ENCODE data around the gene PLPP3. TPM values are rescaled to one million over a fixed set of nuclear protein-coding genes. Genes with fewer than 3 reads are reported as not detected.

The PLPP3 gene
- total and polyA plus RNA-seq, 9 of the 15 experiments (the other 6 are each of a cell fraction or from before 2014, with no cell fraction given) = 0.07 to 0.54 (median 0.20) TPM

DNA sequence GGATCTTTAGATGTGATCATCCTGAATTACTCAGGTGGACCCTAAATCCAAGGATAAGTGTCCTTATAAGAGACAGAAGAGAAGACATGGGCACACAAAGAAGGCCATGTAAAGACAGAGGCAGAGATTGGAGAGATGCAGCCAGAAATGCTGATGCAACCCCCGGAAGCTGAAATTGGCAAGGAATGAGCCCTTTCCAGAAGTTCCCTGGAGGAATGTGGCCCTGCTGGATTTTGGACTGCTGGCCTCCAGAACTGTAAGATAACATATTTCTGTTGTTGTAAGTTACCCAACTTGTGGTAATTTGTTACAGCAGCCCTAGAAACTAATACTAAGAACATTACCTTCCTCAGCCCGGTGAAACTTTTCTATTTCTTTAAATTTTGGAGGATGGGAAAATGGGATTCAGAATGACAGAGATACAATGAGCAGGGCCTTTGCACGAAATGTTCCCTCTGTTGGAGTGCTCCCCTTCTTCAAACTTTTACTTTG is 11.2 kb upstream of the PLPP3 start:
- intact Hi-C loops (cut with micrococcal nuclease) = no loop called here
- in situ Hi-C loops (cut with MboI) = loop anchor here (25.0 kb wide), 2 partner anchors 1203 to 1453 kb away; no protein-coding TSS in a partner anchor
- FAIRE-seq (no peak), DNase-seq (ENCODE audit: extremely low read depth in 1 of 4, low spot score in 3 of 4) (no peak), ATAC-seq (no peak)
- Histone ChIP-seq H3K36me3 (ENCODE audit: control insufficient read depth, insufficient read depth, low read length) (no peaks in the 10 kb centered on the region), H4K20me1 (replicated peaks; ENCODE audit: control insufficient read depth, insufficient read depth, low read length) (no peaks in the 10 kb centered on the region; the same call in 1 of the 2 replicates), H3K4me2 (ENCODE audit: insufficient read depth, low read length) (no peak overlapping the region), H3K9ac (ENCODE audit: insufficient read depth in 1 of 2, low read depth in 2 of 2, low read length in 2 of 2) (no peak overlapping the region), H3K4me3 (no peak overlapping the region), H3K9me1 (ENCODE audit: control insufficient read depth, insufficient read depth, low read length) (no peaks in the 10 kb centered on the region), H3K27me3 (ENCODE audit: control insufficient read depth in 2 of 2, insufficient read depth in 2 of 2, low read length in 2 of 2) (no peaks in the 10 kb centered on the region; a peak in 1 of 5 replicates), H3K9me3 (replicated peaks; ENCODE audit: control insufficient read depth, insufficient read depth, low read depth, low read length) (no peaks in the 10 kb centered on the region), H3K4me1 (replicated peaks in 1 of 2; ENCODE audit: control insufficient read depth in 2 of 2, insufficient read depth in 2 of 2, low read length in 2 of 2) (no peaks in the 10 kb centered on the region), H3K79me2 (ENCODE audit: control insufficient read depth, insufficient read depth, low read length) (no peaks in the 10 kb centered on the region), H3K27ac (ENCODE audit: extremely low read depth, low read depth, low read length) (no peak overlapping the region), H2AFZ (ENCODE audit: low read depth, low read length) (no peak overlapping the region)
- CTCF ChIA-PET (ENCODE audit: low intra/inter-chr PET ratio) = no interaction called here
- no TSS peak for BruUV-seq (replicated peaks)
- WGBS (ENCODE audit: insufficient coverage, low coverage, missing lambda C conversion rate) = 0% methylated on average over 3 of the region's 3 CpGs
- TF ChIP-seq CC2D1A (IDR thresholded peaks at IDR 0.05) = no peak
- TF ChIP-seq SMARCA4 (IDR thresholded peaks at IDR 0.05) = no peak
- no peak for TF ChIP-seq RBBP5 (IDR thresholded peaks at IDR 0.05; ENCODE audit: borderline replicate concordance, insufficient read depth, low read length, poor library complexity, severe bottlenecking)
- TF ChIP-seq SMAD2 (IDR thresholded peaks at IDR 0.05; ENCODE audit: low read depth, low read length) = no peak
- no peak for TF ChIP-seq TEAD1 (CRISPR knock-in tag; IDR thresholded peaks at IDR 0.05)
- TF ChIP-seq TOE1 (IDR thresholded peaks at IDR 0.05; ENCODE audit: borderline replicate concordance) = no peak
- TF ChIP-seq TOE1 (CRISPR knock-in tag; IDR thresholded peaks at IDR 0.05; ENCODE audit: borderline replicate concordance, low read depth) = no peak
- TF ChIP-seq, protein P1, sequence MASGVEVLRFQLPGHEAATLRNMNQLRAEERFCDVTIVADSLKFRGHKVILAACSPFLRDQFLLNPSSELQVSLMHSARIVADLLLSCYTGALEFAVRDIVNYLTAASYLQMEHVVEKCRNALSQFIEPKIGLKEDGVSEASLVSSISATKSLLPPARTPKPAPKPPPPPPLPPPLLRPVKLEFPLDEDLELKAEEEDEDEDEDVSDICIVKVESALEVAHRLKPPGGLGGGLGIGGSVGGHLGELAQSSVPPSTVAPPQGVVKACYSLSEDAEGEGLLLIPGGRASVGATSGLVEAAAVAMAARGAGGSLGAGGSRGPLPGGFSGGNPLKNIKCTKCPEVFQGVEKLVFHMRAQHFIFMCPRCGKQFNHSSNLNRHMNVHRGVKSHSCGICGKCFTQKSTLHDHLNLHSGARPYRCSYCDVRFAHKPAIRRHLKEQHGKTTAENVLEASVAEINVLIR (CRISPR knock-in tag; IDR thresholded peaks at IDR 0.05) = no peak
- no peak for TF ChIP-seq NR2C1 (IDR thresholded peaks at IDR 0.05)
- TF ChIP-seq NR2C1 (tag; IDR thresholded peaks at IDR 0.05) = no peak
- no peak for TF ChIP-seq TEAD2 (tag; IDR thresholded peaks at IDR 0.05)
- TF ChIP-seq ZNF699 (CRISPR knock-in tag; IDR thresholded peaks at IDR 0.05; ENCODE audit: insufficient replicate concordance) = no peak
- TF ChIP-seq, protein P2, sequence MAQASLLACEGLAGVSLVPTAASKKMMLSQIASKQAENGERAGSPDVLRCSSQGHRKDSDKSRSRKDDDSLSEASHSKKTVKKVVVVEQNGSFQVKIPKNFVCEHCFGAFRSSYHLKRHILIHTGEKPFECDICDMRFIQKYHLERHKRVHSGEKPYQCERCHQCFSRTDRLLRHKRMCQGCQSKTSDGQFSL (CRISPR knock-in tag; IDR thresholded peaks at IDR 0.05) = no peak
- TF ChIP-seq, protein P2 (tag; IDR thresholded peaks at IDR 0.05) = no peak
- no peak for TF ChIP-seq CAMTA2 (CRISPR knock-in tag; conservative IDR thresholded peaks at IDR 0.05)
- no peak for TF ChIP-seq PML (IDR thresholded peaks at IDR 0.05; ENCODE audit: low read length)
- no peak for TF ChIP-seq ZNF274 (IDR thresholded peaks at IDR 0.05; ENCODE audit: borderline replicate concordance, low read depth, low read length)
- TF ChIP-seq SNRNP70 (optimal IDR thresholded peaks at IDR 0.05; ENCODE audit: low read depth, low read length) = no peak
- TF ChIP-seq HLTF (IDR thresholded peaks at IDR 0.05) = no peak
- TF ChIP-seq NRF1 (conservative IDR thresholded peaks at IDR 0.05 in 1 of 2, IDR thresholded peaks at IDR 0.05 in 1 of 2) = no peak
- TF ChIP-seq PTBP1 (IDR thresholded peaks at IDR 0.05; ENCODE audit: low read depth, low read length) = no peak
- no peak for TF ChIP-seq POU5F1 (IDR thresholded peaks at IDR 0.05; ENCODE audit: borderline replicate concordance, low read depth, low read length, partially characterized antibody)
- POLR2A ChIA-PET = no interaction called here
